ENCODE data around the gene IRF6.

The IRF6 gene

DNA sequence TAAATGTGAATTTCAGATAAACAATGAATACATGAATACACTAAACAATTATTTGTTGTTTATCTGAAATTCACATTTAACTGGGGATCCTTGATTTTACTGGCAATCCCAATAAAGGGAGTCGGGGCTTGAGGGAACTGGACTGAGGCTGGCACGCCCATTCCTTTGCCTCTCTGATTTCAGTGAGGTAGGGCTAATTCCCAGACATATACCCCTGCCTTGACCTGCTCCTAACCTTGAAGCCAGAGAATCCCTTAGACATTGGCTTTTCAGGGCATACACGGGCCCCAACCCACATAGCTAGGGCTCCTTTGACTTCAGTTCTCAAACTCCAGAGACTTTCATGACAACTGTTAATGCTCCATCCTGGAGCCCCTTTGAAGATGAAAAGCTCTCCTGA is 11.0 kb upstream of the IRF6 start:
- no peak overlapping the region for H3K4me3 ChIP-seq (ENCODE audit: control insufficient read depth, low read depth, low read length)
- no peak for DNase-seq (ENCODE audit: low read depth)
- TF ChIP-seq, protein P1, sequence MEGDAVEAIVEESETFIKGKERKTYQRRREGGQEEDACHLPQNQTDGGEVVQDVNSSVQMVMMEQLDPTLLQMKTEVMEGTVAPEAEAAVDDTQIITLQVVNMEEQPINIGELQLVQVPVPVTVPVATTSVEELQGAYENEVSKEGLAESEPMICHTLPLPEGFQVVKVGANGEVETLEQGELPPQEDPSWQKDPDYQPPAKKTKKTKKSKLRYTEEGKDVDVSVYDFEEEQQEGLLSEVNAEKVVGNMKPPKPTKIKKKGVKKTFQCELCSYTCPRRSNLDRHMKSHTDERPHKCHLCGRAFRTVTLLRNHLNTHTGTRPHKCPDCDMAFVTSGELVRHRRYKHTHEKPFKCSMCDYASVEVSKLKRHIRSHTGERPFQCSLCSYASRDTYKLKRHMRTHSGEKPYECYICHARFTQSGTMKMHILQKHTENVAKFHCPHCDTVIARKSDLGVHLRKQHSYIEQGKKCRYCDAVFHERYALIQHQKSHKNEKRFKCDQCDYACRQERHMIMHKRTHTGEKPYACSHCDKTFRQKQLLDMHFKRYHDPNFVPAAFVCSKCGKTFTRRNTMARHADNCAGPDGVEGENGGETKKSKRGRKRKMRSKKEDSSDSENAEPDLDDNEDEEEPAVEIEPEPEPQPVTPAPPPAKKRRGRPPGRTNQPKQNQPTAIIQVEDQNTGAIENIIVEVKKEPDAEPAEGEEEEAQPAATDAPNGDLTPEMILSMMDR (conservative IDR thresholded peaks at IDR 0.05; ENCODE audit: control insufficient read depth, insufficient read depth, low read depth, low read length): no peak

DNA sequence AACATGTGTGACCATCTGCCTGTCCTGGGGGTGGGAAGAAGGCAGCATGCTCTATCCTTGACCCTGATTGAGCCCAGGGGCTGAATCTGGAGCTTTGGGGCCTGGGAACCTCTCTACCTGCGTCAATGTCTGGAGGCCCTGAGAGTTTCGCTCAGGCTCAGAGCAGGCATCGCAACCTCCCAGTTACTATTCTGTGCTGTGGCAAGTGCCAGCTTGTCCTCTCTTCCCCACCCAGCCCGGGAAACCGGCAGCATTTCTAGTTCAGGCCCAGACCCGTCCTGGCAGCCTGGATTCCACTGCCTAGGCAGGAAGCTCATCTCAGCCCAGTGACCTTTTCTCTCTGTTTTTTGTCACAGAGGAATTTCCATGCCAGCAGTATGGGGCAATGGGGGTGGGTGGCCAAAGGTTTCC is 10.0 kb upstream of the IRF6 start:
- no peak overlapping the region for H3K4me3 ChIP-seq (ENCODE audit: control insufficient read depth, low read depth, low read length)
- TF ChIP-seq, protein P1 (conservative IDR thresholded peaks at IDR 0.05; ENCODE audit: control insufficient read depth, insufficient read depth, low read depth, low read length): no peak
- no peak for DNase-seq (ENCODE audit: low read depth)

DNA sequence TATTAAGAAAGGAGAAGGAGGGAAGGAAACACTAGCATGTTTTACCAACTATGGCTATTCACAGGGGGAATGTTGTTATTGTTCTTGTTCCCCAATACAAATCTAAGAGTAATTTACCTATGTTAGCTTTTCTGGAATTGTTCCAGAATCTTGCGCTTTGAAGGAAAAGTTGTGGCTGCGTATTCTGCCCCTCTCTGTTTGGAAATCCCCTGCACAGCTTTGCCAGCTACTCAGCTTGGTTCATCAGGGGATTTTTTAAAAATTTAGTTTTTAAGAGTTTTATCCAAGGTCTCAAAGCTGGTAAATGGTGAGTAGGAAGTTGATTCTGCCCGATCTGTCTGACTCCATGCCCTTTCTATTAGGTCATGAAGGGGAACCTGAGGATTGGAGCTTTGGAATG is 9.5 kb upstream of the IRF6 start:
- TF ChIP-seq, protein P1 (conservative IDR thresholded peaks at IDR 0.05; ENCODE audit: control insufficient read depth, insufficient read depth, low read depth, low read length): no peak
- no peak overlapping the region for H3K4me3 ChIP-seq (ENCODE audit: control insufficient read depth, low read depth, low read length)
- DNase-seq (ENCODE audit: low read depth): no peak

DNA sequence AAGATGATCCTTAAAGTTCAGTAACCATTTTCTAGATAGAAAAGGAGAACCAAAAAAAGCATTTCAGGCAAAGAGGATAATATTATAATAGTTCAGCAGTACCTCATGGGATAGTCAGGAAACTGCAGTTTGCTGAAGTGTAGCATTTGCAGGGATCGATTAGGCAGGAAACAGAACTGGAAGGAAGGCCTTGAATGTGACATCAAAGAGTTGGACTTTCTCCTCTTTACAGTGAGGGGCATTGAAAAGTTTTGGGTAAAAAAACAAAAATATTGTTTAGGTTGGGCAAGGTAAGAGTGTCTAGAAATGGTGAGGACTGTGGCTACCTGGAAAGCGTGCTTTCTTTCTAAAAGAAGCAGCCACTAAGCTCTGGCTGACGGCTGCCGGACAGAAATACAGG is 8.0 kb upstream of the IRF6 start:
- no peak overlapping the region for H3K4me3 ChIP-seq (ENCODE audit: control insufficient read depth, low read depth, low read length)
- TF ChIP-seq, protein P1 (conservative IDR thresholded peaks at IDR 0.05; ENCODE audit: control insufficient read depth, insufficient read depth, low read depth, low read length): no peak
- no peak for DNase-seq (ENCODE audit: low read depth)

DNA sequence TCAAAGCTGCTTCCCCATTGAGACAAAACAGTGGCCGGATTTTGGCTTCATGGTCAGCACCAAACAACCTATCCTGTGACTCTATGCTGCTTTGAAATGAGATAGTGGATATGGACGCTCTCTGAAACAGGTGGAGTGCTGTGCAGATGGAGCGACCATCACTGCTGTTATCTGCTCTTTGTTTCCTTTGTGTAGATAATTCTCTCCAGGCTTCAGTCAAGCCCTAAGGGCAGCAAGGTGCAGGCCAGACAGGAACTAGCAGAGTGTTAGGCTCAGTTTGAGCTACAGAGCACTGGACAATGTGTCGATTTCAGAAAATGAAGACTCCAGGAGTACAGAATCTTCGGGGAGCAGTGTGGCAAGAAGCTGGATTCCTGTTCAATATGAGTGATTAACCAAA is 4.8 kb upstream of the IRF6 start:
- no peak for DNase-seq (ENCODE audit: low read depth)
- H3K4me3 ChIP-seq (ENCODE audit: control insufficient read depth, low read depth, low read length): no peak overlapping the region
- TF ChIP-seq, protein P1 (conservative IDR thresholded peaks at IDR 0.05; ENCODE audit: control insufficient read depth, insufficient read depth, low read depth, low read length): no peak

DNA sequence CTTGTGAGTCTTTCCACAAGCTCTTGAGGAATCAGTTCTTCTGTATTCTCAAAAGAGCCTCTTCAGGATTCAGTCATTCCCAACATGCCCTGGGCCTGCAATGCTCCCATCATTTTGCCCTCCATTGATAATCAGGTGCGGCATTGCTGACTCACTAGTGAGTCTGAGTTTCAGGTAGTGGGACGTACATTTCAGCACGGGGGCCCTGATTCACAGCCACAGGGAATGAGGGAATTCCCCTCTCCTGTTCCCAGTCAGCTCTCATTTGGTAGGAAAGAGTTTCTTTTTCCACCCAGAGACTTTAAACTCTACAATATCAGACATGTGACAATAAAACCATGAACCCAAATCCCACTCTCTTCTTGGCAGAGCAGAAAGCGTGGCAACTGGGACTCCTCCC is 3.7 kb upstream of the IRF6 start:
- no peak overlapping the region for H3K4me3 ChIP-seq (ENCODE audit: control insufficient read depth, low read depth, low read length)
- TF ChIP-seq, protein P1 (conservative IDR thresholded peaks at IDR 0.05; ENCODE audit: control insufficient read depth, insufficient read depth, low read depth, low read length): no peak
- DNase-seq (ENCODE audit: low read depth): no peak

DNA sequence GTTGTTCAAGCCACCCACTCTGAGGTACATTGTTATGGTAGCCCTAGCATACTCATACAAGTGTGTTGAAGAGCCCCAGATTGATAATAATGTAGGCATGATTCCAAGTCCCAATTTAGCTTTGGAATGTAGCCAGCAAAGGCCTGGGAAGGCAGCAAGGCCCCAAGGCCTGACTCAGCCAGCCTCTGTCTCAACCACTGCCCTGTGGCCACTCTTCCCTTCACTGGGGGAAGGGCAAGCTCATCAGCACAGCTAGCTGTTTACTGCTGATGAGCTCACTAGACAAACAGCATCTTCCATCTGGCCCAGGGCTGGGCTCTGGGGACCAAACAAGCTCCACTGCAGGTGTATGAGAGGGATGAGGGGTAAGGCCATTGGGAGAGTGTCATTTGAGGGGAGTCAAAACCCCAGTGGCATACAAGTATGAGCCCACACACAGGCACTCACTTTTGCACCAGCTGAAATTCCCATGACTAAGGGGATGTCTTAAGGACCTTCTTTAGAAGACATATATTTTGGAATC is 2.2 kb upstream of the IRF6 start:
- no peak overlapping the region for H3K4me3 ChIP-seq (ENCODE audit: control insufficient read depth, low read depth, low read length)
- DNase-seq (ENCODE audit: low read depth): peak; percentile 97

More for the DNA sequence above, 2.2 kb upstream of the IRF6 start:
- TF ChIP-seq, protein P1 (conservative IDR thresholded peaks at IDR 0.05; ENCODE audit: control insufficient read depth, insufficient read depth, low read depth, low read length): no peak
